ENCODE measurements around the gene CFAP61. TPM values are rescaled to one million over a fixed set of nuclear protein-coding genes. Genes with fewer than 3 reads are reported as not detected.

The CFAP61 gene
- total RNA-seq, 1 experiment from 2014 or later: 0.28 TPM

DNA sequence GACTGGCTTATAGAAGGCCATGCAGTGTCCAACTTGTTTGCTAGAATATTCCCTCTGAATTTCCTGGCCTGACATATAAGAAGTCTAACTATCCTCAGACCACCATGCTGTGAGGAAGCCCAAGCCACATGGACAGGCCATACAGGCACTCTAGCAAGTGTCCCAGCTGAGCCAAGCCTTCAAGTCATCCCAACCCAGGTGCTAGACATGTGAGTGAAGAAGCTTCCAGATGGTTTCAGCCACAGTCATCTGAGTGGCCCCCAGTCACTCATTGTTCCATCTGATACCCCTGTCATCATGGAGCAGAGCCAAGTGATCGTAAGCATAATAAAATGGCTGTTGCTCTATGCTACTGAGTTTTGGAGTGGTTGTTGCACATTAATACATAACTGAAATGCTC is 269.6 kb downstream of the CFAP61 start:
- TF ChIP-seq CTCF (IDR thresholded peaks at IDR 0.05): no peak
- no peak for TF ChIP-seq SIN3A (IDR thresholded peaks at IDR 0.05; ENCODE audit: borderline replicate concordance, insufficient read depth, low read depth, low read length)
- TF ChIP-seq, protein P1, sequence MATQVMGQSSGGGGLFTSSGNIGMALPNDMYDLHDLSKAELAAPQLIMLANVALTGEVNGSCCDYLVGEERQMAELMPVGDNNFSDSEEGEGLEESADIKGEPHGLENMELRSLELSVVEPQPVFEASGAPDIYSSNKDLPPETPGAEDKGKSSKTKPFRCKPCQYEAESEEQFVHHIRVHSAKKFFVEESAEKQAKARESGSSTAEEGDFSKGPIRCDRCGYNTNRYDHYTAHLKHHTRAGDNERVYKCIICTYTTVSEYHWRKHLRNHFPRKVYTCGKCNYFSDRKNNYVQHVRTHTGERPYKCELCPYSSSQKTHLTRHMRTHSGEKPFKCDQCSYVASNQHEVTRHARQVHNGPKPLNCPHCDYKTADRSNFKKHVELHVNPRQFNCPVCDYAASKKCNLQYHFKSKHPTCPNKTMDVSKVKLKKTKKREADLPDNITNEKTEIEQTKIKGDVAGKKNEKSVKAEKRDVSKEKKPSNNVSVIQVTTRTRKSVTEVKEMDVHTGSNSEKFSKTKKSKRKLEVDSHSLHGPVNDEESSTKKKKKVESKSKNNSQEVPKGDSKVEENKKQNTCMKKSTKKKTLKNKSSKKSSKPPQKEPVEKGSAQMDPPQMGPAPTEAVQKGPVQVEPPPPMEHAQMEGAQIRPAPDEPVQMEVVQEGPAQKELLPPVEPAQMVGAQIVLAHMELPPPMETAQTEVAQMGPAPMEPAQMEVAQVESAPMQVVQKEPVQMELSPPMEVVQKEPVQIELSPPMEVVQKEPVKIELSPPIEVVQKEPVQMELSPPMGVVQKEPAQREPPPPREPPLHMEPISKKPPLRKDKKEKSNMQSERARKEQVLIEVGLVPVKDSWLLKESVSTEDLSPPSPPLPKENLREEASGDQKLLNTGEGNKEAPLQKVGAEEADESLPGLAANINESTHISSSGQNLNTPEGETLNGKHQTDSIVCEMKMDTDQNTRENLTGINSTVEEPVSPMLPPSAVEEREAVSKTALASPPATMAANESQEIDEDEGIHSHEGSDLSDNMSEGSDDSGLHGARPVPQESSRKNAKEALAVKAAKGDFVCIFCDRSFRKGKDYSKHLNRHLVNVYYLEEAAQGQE (IDR thresholded peaks at IDR 0.05; ENCODE audit: insufficient read depth in 1 of 2, low read depth in 2 of 2, low read length in 1 of 2): no peak
- TF ChIP-seq POLR2AphosphoS5 (IDR thresholded peaks at IDR 0.05; ENCODE audit: low read depth, low read length): no peak
- no peak for TF ChIP-seq TCF7L2 (IDR thresholded peaks at IDR 0.05; ENCODE audit: low read depth, low read length)
- no peak overlapping the region for H3K4me3 ChIP-seq (ENCODE audit: low read depth in 2 of 2, low read length in 2 of 2)
- no peaks in the 10 kb centered on the region for H3K36me3 ChIP-seq (ENCODE audit: control insufficient read depth, insufficient read depth, low read length)
- intact Hi-C loops (cut with micrococcal nuclease; ENCODE audit: unreplicated experiment): no loop called here
- H3K27ac ChIP-seq (ENCODE audit: low read length): no peak overlapping the region
- in situ Hi-C loops (cut with HindIII; ENCODE audit: low pct_unique_long_range_greater_than_20kb, low sequenced_read_pairs): no loop called here
- H3K9me3 ChIP-seq (ENCODE audit: control insufficient read depth, insufficient read depth, low read depth, low read length): no peaks in the 10 kb centered on the region
- ChIA-PET POLR2A (no interaction called here), CTCF (no interaction called here)
- no peak for DNase-seq (ENCODE audit: low read depth, low spot score)
- ATAC-seq: no peak
- no peaks in the 10 kb centered on the region for H3K27me3 ChIP-seq (ENCODE audit: control insufficient read depth, insufficient read depth, low read length)
- BruUV-seq (replicated peaks): no TSS peak
- H3K4me1 ChIP-seq (ENCODE audit: control insufficient read depth, insufficient read depth, low read length): no peaks in the 10 kb centered on the region

DNA sequence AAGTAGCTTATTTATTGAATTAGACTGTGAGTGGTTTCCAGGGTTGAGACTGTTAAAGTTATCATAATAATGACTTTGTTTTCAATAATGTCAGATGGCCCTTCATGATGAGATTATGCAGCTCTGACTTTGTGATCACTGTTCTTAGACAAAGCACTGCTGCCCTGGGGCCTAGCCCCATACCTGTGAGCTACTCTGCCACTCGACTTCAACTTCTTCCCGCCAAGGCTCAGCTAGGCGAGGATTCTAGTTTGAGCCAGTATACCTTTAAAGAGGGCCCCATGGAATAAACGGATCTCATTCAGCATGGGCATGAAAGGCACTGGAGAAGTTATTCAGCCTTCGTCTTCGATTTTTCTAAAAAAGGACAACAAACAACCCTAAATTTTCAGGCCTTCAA is 270.6 kb downstream of the CFAP61 start:
- TF ChIP-seq SIN3A (IDR thresholded peaks at IDR 0.05; ENCODE audit: borderline replicate concordance, insufficient read depth, low read depth, low read length) (no peak), POLR2AphosphoS5 (IDR thresholded peaks at IDR 0.05; ENCODE audit: low read depth, low read length) (no peak), TCF7L2 (IDR thresholded peaks at IDR 0.05; ENCODE audit: low read depth, low read length) (no peak), CTCF (IDR thresholded peaks at IDR 0.05) (no peak)
- TF ChIP-seq, protein P1 (IDR thresholded peaks at IDR 0.05; ENCODE audit: insufficient read depth in 1 of 2, low read depth in 2 of 2, low read length in 1 of 2): no peak
- H3K4me1 ChIP-seq (ENCODE audit: control insufficient read depth, insufficient read depth, low read length): no peaks in the 10 kb centered on the region
- H3K9me3 ChIP-seq (ENCODE audit: control insufficient read depth, insufficient read depth, low read depth, low read length): no peaks in the 10 kb centered on the region
- H3K27ac ChIP-seq (ENCODE audit: low read length): no peak overlapping the region
- in situ Hi-C loops (cut with HindIII; ENCODE audit: low pct_unique_long_range_greater_than_20kb, low sequenced_read_pairs): no loop called here
- ATAC-seq (no peak), DNase-seq (ENCODE audit: low read depth, low spot score) (no peak)
- ChIA-PET POLR2A (no interaction called here), CTCF (no interaction called here)
- intact Hi-C loops (cut with micrococcal nuclease; ENCODE audit: unreplicated experiment): no loop called here
- no peaks in the 10 kb centered on the region for H3K27me3 ChIP-seq (ENCODE audit: control insufficient read depth, insufficient read depth, low read length)
- BruUV-seq (replicated peaks): no TSS peak
- H3K4me3 ChIP-seq (ENCODE audit: low read depth in 2 of 2, low read length in 2 of 2): no peak overlapping the region
- no peaks in the 10 kb centered on the region for H3K36me3 ChIP-seq (ENCODE audit: control insufficient read depth, insufficient read depth, low read length)
